ENCODE measurements around the gene ALOX5. TPM values are rescaled to one million over a fixed set of nuclear protein-coding genes. Genes with fewer than 3 reads are reported as not detected.
"Not testable (repeated sequence)": the region's sequence is repeated elsewhere in the genome, so short reads cannot be mapped to it uniquely, and the experiment has no call there.

ALOX5 gene
- total RNA-seq, 1 donor from 2014 or later: not detected

DNA sequence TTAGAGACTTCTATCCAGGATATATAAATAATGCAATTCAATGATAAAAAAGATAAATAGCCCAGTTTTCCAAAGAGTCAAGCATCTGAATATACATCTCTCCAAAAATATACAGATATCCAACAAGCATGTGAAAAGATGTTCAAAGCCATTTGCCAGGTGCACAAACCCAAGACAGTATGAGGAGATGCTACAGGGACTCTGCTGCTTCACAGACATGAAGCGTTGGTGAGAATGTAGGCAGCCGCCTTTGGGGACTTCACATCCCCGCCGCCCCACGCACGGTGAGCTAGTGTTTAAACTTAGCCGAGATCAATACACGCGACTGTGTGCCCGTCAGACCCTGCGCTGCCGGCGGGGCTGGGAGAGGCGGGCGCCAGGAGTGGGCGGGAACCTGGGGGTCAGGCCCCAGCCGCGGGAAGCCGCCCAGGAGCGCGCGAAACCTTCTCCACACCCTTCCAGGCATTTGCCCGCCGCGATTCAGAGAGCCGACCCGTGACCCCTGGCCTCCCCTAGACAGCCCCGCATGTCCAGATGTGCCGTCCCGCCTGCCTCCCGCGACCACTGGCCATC lies 927 bp upstream of the ALOX5 start:
- no peak for DNase-seq (ENCODE audit: extremely low read depth, low read depth, low spot score)

GRCh38 chr10:45374350-45375052 lies 485 bp downstream of the ALOX5 start:
- no peak for DNase-seq (ENCODE audit: extremely low read depth, low read depth, low spot score)

- no peak for DNase-seq (ENCODE audit: extremely low read depth, low read depth, low spot score)
Observed at GRCh38 chr10:45375101-45375500, 1.1 kb downstream of the ALOX5 start.

- DNase-seq (ENCODE audit: extremely low read depth, low read depth, low spot score): no peak
Observed at GRCh38 chr10:45375716-45376231, 1.8 kb downstream of the ALOX5 start.

DNA sequence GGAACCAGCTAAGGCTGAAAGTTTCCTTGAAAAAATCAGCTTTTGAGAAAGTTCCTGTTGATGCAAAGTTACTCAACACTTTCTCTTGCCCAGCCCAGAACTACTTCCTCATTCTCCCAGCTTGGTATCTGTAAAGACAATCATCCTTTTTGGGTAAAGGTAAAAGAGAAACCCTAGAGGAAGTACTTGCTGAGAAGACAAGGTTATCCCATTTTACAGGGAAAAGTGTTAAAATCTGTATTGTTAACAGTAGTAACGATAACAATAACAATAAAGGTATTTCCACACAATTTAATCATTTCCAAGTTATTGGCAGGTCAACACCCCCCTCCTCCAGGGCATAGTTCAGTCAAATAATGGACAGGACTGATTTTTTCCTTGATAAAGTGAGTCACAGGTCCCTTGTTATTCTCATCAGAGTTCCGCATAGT lies 2.4 kb downstream of the ALOX5 start:
- no peak for DNase-seq (ENCODE audit: extremely low read depth, low read depth, low spot score)

- DNase-seq (ENCODE audit: extremely low read depth, low read depth, low spot score): no peak
Observed at GRCh38 chr10:45377321-45377720, 3.3 kb downstream of the ALOX5 start.

DNA sequence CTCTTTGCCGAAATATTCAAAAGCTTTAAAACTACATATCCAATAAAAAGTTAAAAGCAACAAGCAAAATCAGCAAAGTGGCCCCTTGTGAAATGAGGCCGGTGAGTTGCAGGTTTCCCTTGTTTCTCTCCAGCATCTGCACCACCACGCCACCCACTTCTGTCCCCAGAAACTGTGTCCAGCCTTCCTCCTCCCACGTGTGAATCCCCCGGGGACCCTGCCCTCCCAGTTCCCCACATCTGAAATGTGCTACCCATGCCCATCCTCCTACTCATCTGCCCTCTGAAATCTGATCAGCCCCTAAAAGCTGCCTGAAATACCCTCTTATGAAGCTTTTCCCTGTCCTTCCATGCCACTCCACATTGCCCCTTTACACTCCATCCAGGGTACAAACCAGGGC lies 3.8 kb downstream of the ALOX5 start:
- DNase-seq (ENCODE audit: extremely low read depth, low read depth, low spot score): no peak

GRCh38 chr10:45378914-45379726 lies 5.1 kb downstream of the ALOX5 start:
- no peak for DNase-seq (ENCODE audit: extremely low read depth, low read depth, low spot score)

- DNase-seq (ENCODE audit: extremely low read depth, low read depth, low spot score): no peak
Observed at GRCh38 chr10:45379891-45380540, 6.0 kb downstream of the ALOX5 start.

GRCh38 chr10:45380903-45381620 lies 7.0 kb downstream of the ALOX5 start:
- no peak for DNase-seq (ENCODE audit: extremely low read depth, low read depth, low spot score)

DNA sequence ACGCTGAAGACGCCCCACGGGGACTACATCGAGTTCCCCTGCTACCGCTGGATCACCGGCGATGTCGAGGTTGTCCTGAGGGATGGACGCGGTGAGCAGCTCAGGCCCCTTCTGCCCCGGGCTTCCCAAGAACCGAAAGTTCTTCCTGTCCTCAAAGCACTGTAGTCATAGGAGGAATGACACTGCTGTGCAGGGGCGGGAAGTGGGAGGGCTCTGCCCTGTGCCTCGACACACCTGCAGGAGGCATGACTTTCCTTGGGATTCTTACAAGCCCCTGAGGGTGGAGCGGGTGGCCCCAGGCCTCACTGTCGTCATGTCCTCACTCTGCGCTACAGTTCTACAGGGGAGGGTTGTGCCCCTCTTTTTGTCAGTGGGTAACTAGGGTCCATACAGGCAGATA lies 8.6 kb downstream of the ALOX5 start:
- no peak for DNase-seq (ENCODE audit: extremely low read depth, low read depth, low spot score)

- no peak for DNase-seq (ENCODE audit: extremely low read depth, low read depth, low spot score)
Observed at GRCh38 chr10:45383682-45384330, 9.8 kb downstream of the ALOX5 start.

- no peak for DNase-seq (ENCODE audit: extremely low read depth, low read depth, low spot score)
Observed at GRCh38 chr10:45386657-45387056, 12.6 kb downstream of the ALOX5 start.

DNA sequence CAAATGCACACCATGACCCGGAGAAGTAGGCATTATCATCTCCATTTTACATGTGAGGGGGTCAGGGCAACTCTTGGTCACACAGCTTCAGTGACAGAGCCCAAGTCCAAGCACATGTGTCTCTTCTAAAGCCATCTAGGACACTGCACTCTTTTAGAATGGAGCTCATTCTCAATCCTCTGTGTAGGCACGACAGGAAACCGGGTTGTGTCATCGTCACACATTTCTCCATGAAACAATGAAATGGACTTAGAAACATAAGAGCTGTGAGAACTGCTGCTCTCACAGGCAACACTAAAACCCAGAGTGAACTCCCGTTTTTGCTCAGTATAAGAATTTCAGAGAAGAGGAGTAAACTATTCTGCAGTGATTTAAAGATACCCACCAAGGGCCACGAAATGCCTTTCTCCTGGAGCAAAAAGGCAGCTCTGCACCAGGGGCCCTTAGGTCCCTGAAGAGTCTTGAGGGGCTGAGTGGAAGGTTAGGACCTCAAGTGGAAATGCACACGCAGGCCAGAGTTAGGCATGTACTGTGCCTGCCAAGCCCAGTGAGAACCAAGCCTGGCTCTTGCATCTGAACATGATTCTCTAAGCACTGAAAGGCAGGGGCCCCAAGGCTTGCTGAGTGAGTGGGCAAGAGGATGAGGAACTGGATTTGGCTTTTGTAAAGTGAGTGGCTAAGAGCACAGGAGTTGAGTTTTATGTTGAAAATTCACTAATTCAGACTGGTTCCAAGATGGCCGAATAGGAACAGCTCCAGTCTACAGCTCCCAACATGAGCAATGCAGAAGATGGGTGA lies 13.3 kb downstream of the ALOX5 start:
- DNase-seq (ENCODE audit: extremely low read depth, low read depth, low spot score): no peak

DNA sequence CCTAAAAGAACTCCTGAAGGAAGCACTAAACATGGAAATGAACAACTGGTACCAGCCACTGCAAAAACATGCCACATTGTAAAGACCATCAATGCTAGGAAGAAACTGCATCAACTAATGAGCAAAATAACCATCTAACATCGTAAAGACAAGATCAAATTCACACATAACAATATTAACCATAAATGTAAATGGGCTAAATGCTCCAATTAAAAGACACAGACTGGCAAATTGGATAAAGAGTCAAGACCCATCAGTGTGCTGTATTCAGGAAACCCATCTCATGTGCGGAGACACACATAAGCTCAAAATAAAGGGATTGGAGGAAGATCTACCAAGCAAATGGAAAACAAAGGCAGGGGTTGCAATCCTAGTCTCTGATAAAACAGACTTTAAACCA lies 15.7 kb downstream of the ALOX5 start:
- DNase-seq (ENCODE audit: extremely low read depth, low read depth, low spot score): not testable (repeated sequence)

GRCh38 chr10:45391636-45392035 lies 17.6 kb downstream of the ALOX5 start:
- DNase-seq (ENCODE audit: extremely low read depth, low read depth, low spot score): not testable (repeated sequence)

- DNase-seq (ENCODE audit: extremely low read depth, low read depth, low spot score): no peak
Observed at GRCh38 chr10:45395554-45395953, 21.5 kb downstream of the ALOX5 start.

GRCh38 chr10:45398595-45398994 lies 24.6 kb downstream of the ALOX5 start:
- DNase-seq (ENCODE audit: extremely low read depth, low read depth, low spot score): no peak

DNA sequence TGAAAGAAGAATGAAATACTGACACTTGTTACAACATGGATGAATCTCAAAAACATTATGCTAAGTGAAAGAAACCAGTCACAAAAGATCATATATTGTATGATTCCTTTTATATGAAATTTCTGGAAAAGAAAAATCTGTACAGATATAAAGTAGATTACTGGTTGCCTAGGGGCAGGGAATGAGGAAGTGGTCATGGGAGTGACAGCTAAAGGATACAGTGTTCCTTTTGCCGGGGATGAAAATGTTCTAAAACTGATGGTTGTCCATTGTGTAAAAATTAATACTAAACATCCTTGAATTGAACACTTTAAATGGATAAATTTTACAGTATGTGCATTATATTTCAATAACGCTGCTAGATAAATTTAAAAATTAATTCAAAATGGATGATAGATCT lies 25.1 kb downstream of the ALOX5 start:
- DNase-seq (ENCODE audit: extremely low read depth, low read depth, low spot score): no peak

Data from glomerular endothelial cell (primary cell).